Measurements from ENCODE around the gene NANOGP8. TPM values are rescaled to one million over a fixed set of nuclear protein-coding genes. Genes with fewer than 3 reads are reported as not detected.
"Not testable (repeated sequence)": the region's sequence is repeated elsewhere in the genome, so short reads cannot be mapped to it uniquely, and the experiment has no call there.

NANOGP8 gene
- not detected in 2 replicates for total RNA-seq

GRCh38 chr15:35085176-35085919 lies at the start of gene NANOGP8:
NANOGP8 (minus strand) TSS chr15:35085295; CDS start chr15:35085110, 185 bp downstream.
- H3K36me3 Mint-ChIP-seq (ENCODE audit: low read depth); intact Hi-C loops (cut with micrococcal nuclease); H3K27ac Mint-ChIP-seq; H3K9me3 Mint-ChIP-seq; H3K27me3 Mint-ChIP-seq (ENCODE audit: low read depth); H3K4me1 Mint-ChIP-seq (ENCODE audit: low read depth); DNase-seq (ENCODE audit: low spot score); H3K4me3 Mint-ChIP-seq (ENCODE audit: low read depth): not testable (repeated sequence)

- DNase-seq (ENCODE audit: low spot score): no peak
Observed at GRCh38 chr15:35134299-35134698, 49.2 kb upstream of the NANOGP8 start.

GRCh38 chr15:35130245-35130644 lies 45.1 kb upstream of the NANOGP8 start:
- no peaks in the 10 kb centered on the region for H3K27me3 Mint-ChIP-seq (ENCODE audit: low read depth)
- H3K9me3 Mint-ChIP-seq: no peaks in the 10 kb centered on the region
- H3K4me1 Mint-ChIP-seq (ENCODE audit: low read depth): no peaks in the 10 kb centered on the region
- H3K4me3 Mint-ChIP-seq (ENCODE audit: low read depth): no peak overlapping the region
- DNase-seq (ENCODE audit: low spot score): no peak
- H3K36me3 Mint-ChIP-seq (ENCODE audit: low read depth): no peaks in the 10 kb centered on the region
- intact Hi-C loops (cut with micrococcal nuclease): no loop called here
- no peak overlapping the region for H3K27ac Mint-ChIP-seq

More at GRCh38 chr15:35134299-35134698, 49.2 kb upstream of the NANOGP8 start:
- Mint-ChIP-seq H3K27ac (no peak overlapping the region), H3K4me1 (ENCODE audit: low read depth) (no peaks in the 10 kb centered on the region), H3K4me3 (ENCODE audit: low read depth) (no peak overlapping the region), H3K9me3 (no peaks in the 10 kb centered on the region), H3K36me3 (ENCODE audit: low read depth) (no peaks in the 10 kb centered on the region), H3K27me3 (ENCODE audit: low read depth) (no peaks in the 10 kb centered on the region)
- intact Hi-C loops (cut with micrococcal nuclease): no loop called here

- no peaks in the 10 kb centered on the region for H3K4me1 Mint-ChIP-seq (ENCODE audit: low read depth)
- H3K27me3 Mint-ChIP-seq (ENCODE audit: low read depth): no peaks in the 10 kb centered on the region
- DNase-seq (ENCODE audit: low spot score): no peak
- H3K27ac Mint-ChIP-seq: no peak overlapping the region
- no peaks in the 10 kb centered on the region for H3K9me3 Mint-ChIP-seq
- intact Hi-C loops (cut with micrococcal nuclease): no loop called here
- H3K36me3 Mint-ChIP-seq (ENCODE audit: low read depth): no peaks in the 10 kb centered on the region
- H3K4me3 Mint-ChIP-seq (ENCODE audit: low read depth): no peak overlapping the region
Observed at GRCh38 chr15:35129361-35129760, 44.3 kb upstream of the NANOGP8 start.

GRCh38 chr15:35127717-35128116 lies 42.6 kb upstream of the NANOGP8 start:
- H3K27ac Mint-ChIP-seq: no peak overlapping the region
- no peaks in the 10 kb centered on the region for H3K27me3 Mint-ChIP-seq (ENCODE audit: low read depth)
- H3K4me1 Mint-ChIP-seq (ENCODE audit: low read depth): no peaks in the 10 kb centered on the region
- H3K36me3 Mint-ChIP-seq (ENCODE audit: low read depth): no peaks in the 10 kb centered on the region
- no peak overlapping the region for H3K4me3 Mint-ChIP-seq (ENCODE audit: low read depth)
- intact Hi-C loops (cut with micrococcal nuclease): no loop called here
- DNase-seq (ENCODE audit: low spot score): no peak
- no peaks in the 10 kb centered on the region for H3K9me3 Mint-ChIP-seq

- intact Hi-C loops (cut with micrococcal nuclease): no loop called here
- H3K9me3 Mint-ChIP-seq: no peaks in the 10 kb centered on the region
- no peak for DNase-seq (ENCODE audit: low spot score)
- H3K27me3 Mint-ChIP-seq (ENCODE audit: low read depth): no peaks in the 10 kb centered on the region
- H3K4me1 Mint-ChIP-seq (ENCODE audit: low read depth): no peaks in the 10 kb centered on the region
- H3K36me3 Mint-ChIP-seq (ENCODE audit: low read depth): no peaks in the 10 kb centered on the region
- H3K27ac Mint-ChIP-seq: no peak overlapping the region
- H3K4me3 Mint-ChIP-seq (ENCODE audit: low read depth): no peak overlapping the region
Observed at GRCh38 chr15:35126236-35126635, 41.1 kb upstream of the NANOGP8 start.

GRCh38 chr15:35123743-35124142 lies 38.6 kb upstream of the NANOGP8 start:
- Mint-ChIP-seq H3K27ac (no peak overlapping the region), H3K4me3 (ENCODE audit: low read depth) (no peak overlapping the region), H3K4me1 (ENCODE audit: low read depth) (no peaks in the 10 kb centered on the region), H3K36me3 (ENCODE audit: low read depth) (no peaks in the 10 kb centered on the region), H3K27me3 (ENCODE audit: low read depth) (no peaks in the 10 kb centered on the region), H3K9me3 (no peaks in the 10 kb centered on the region)
- intact Hi-C loops (cut with micrococcal nuclease): no loop called here
- DNase-seq (ENCODE audit: low spot score): no peak

- Mint-ChIP-seq H3K9me3 (no peaks in the 10 kb centered on the region), H3K36me3 (ENCODE audit: low read depth) (no peaks in the 10 kb centered on the region), H3K27me3 (ENCODE audit: low read depth) (no peaks in the 10 kb centered on the region), H3K4me3 (ENCODE audit: low read depth) (no peak overlapping the region), H3K27ac (no peak overlapping the region), H3K4me1 (ENCODE audit: low read depth) (no peaks in the 10 kb centered on the region)
- no peak for DNase-seq (ENCODE audit: low spot score)
- intact Hi-C loops (cut with micrococcal nuclease): no loop called here
Observed at GRCh38 chr15:35121611-35122359, 36.7 kb upstream of the NANOGP8 start.

GRCh38 chr15:35120173-35120572 lies 35.1 kb upstream of the NANOGP8 start:
- Mint-ChIP-seq H3K9me3 (no peaks in the 10 kb centered on the region), H3K27me3 (ENCODE audit: low read depth) (no peaks in the 10 kb centered on the region), H3K27ac (no peak overlapping the region), H3K4me1 (ENCODE audit: low read depth) (no peaks in the 10 kb centered on the region), H3K4me3 (ENCODE audit: low read depth) (no peak overlapping the region), H3K36me3 (ENCODE audit: low read depth) (no peaks in the 10 kb centered on the region)
- intact Hi-C loops (cut with micrococcal nuclease): no loop called here
- no peak for DNase-seq (ENCODE audit: low spot score)

GRCh38 chr15:35118960-35119359 lies 33.9 kb upstream of the NANOGP8 start:
- H3K4me1 Mint-ChIP-seq (ENCODE audit: low read depth): no peaks in the 10 kb centered on the region
- no peak overlapping the region for H3K4me3 Mint-ChIP-seq (ENCODE audit: low read depth)
- H3K9me3 Mint-ChIP-seq: no peaks in the 10 kb centered on the region
- no peak overlapping the region for H3K27ac Mint-ChIP-seq
- H3K36me3 Mint-ChIP-seq (ENCODE audit: low read depth): no peaks in the 10 kb centered on the region
- no peaks in the 10 kb centered on the region for H3K27me3 Mint-ChIP-seq (ENCODE audit: low read depth)
- DNase-seq (ENCODE audit: low spot score): no peak
- intact Hi-C loops (cut with micrococcal nuclease): no loop called here

GRCh38 chr15:35117543-35118265 lies 32.6 kb upstream of the NANOGP8 start:
- H3K4me1 Mint-ChIP-seq (ENCODE audit: low read depth): no peaks in the 10 kb centered on the region
- no peak overlapping the region for H3K27ac Mint-ChIP-seq
- no peak overlapping the region for H3K4me3 Mint-ChIP-seq (ENCODE audit: low read depth)
- no peaks in the 10 kb centered on the region for H3K27me3 Mint-ChIP-seq (ENCODE audit: low read depth)
- no peaks in the 10 kb centered on the region for H3K36me3 Mint-ChIP-seq (ENCODE audit: low read depth)
- DNase-seq (ENCODE audit: low spot score): no peak
- intact Hi-C loops (cut with micrococcal nuclease): no loop called here
- H3K9me3 Mint-ChIP-seq: no peaks in the 10 kb centered on the region

GRCh38 chr15:35115155-35115725 lies 30.1 kb upstream of the NANOGP8 start:
- no peak for DNase-seq (ENCODE audit: low spot score)
- no peaks in the 10 kb centered on the region for H3K36me3 Mint-ChIP-seq (ENCODE audit: low read depth)
- H3K4me1 Mint-ChIP-seq (ENCODE audit: low read depth): no peaks in the 10 kb centered on the region
- H3K9me3 Mint-ChIP-seq: no peaks in the 10 kb centered on the region
- intact Hi-C loops (cut with micrococcal nuclease): no loop called here
- H3K27ac Mint-ChIP-seq: no peak overlapping the region
- H3K27me3 Mint-ChIP-seq (ENCODE audit: low read depth): no peaks in the 10 kb centered on the region
- H3K4me3 Mint-ChIP-seq (ENCODE audit: low read depth): no peak overlapping the region
